MCF 10A (cell line): ENCODE measurements around the gene DAPK2. TPM values are rescaled to one million over a fixed set of nuclear protein-coding genes. Genes with fewer than 3 reads are reported as not detected.

Experiments
- BruUV-seq: library from RNA; stranded (reverse); fragments of 400-500 nt; replicated peaks from 2 replicates; lab custom pipeline; 2021; lab: Mats Ljungman, UMichigan
- CTCF ChIA-PET: fragments of 300-600 bp; sonication (Branson Sonifier 250); formaldehyde crosslinking; extraction: SDS; loops from one replicate; lab custom pipeline; 2021; ENCODE audit warnings: antibody characterized with exemption, inconsistent platforms; lab: Yijun Ruan, JAX
- POLR2A ChIA-PET: fragments of 300-600, 350-650 bp; sonication (Branson Sonifier 250); formaldehyde crosslinking; extraction: SDS; loops from one replicate; lab custom pipeline; 2020; ENCODE audit warnings: antibody characterized with exemption, inconsistent platforms; lab: Yijun Ruan, JAX
- DNase-seq: peaks from one replicate; pipeline ENCODE4 v3.0.0-alpha.2; 2018; ENCODE audit not compliant: unreplicated experiment
- H3K27ac Mint-ChIP-seq: one replicate; pipeline ENCODE4 v1.8.0; 2022; ENCODE audit warnings: mild to moderate bottlenecking, low read depth, mixed read lengths; ENCODE audit not compliant: unreplicated experiment
- H3K27me3 Mint-ChIP-seq: one replicate; pipeline ENCODE4 v1.8.0; 2022; ENCODE audit warnings: mixed read lengths; ENCODE audit not compliant: insufficient read depth, unreplicated experiment
- H3K36me3 Mint-ChIP-seq: one replicate; pipeline ENCODE4 v1.8.0; 2022; ENCODE audit warnings: mild to moderate bottlenecking, moderate library complexity, mixed read lengths; ENCODE audit not compliant: insufficient read depth, unreplicated experiment
- H3K4me1 Mint-ChIP-seq: one replicate; pipeline ENCODE4 v1.8.0; 2022; ENCODE audit warnings: mixed read lengths; ENCODE audit not compliant: insufficient read depth, unreplicated experiment
- H3K4me3 Mint-ChIP-seq: one replicate; pipeline ENCODE4 v1.8.0; 2022; ENCODE audit warnings: mild to moderate bottlenecking, moderate library complexity, mixed read lengths; ENCODE audit not compliant: unreplicated experiment
- H3K9me3 Mint-ChIP-seq: one replicate; pipeline ENCODE4 v1.8.0; 2022; ENCODE audit warnings: mixed read lengths; ENCODE audit not compliant: unreplicated experiment
- intact Hi-C: fragments of 100-400 bp; cut with micrococcal nuclease; formaldehyde crosslinking; loops from 2 replicates; pipeline ENCODE4 v1.14.1; 2022
- total RNA-seq: library from RNA; stranded (reverse); gene quantifications from 2 replicates; pipeline ENCODE4 v1.2.3, GENCODE V29; 2022
- TF ChIP-seq, protein P1 (sequence below): fragments of 200-600 bp; IDR thresholded peaks from one replicate; pipeline ENCODE4 v1.8.0; 2022; ENCODE audit warnings: antibody characterized with exemption, mild to moderate bottlenecking; ENCODE audit not compliant: unreplicated experiment

Gene DAPK2
- total RNA-seq, 1 experiment from 2014 or later: 4.6 TPM

GRCh38 chr15:64006642-64007041, 39.6 kb downstream of the DAPK2 start:
- Mint-ChIP-seq H3K27me3 (no peaks in the 10 kb centered on the region), H3K4me1 (peaks cover 68% of the 10 kb centered on the region), H3K9me3 (no peaks in the 10 kb centered on the region), H3K4me3 (peak overlapping the region; percentile 47), H3K36me3 (peaks cover 5% of the 10 kb centered on the region), H3K27ac (peak overlapping the region; percentile 61)
- intact Hi-C loops: no loop called here
- TF ChIP-seq, protein P1, sequence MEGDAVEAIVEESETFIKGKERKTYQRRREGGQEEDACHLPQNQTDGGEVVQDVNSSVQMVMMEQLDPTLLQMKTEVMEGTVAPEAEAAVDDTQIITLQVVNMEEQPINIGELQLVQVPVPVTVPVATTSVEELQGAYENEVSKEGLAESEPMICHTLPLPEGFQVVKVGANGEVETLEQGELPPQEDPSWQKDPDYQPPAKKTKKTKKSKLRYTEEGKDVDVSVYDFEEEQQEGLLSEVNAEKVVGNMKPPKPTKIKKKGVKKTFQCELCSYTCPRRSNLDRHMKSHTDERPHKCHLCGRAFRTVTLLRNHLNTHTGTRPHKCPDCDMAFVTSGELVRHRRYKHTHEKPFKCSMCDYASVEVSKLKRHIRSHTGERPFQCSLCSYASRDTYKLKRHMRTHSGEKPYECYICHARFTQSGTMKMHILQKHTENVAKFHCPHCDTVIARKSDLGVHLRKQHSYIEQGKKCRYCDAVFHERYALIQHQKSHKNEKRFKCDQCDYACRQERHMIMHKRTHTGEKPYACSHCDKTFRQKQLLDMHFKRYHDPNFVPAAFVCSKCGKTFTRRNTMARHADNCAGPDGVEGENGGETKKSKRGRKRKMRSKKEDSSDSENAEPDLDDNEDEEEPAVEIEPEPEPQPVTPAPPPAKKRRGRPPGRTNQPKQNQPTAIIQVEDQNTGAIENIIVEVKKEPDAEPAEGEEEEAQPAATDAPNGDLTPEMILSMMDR: no peak
- POLR2A ChIA-PET: interaction anchor here (0.7 to 2.5 kb wide), 6 partner anchors 10 to 174 kb away, joined by 3 to 8 read pairs (median 4); partner anchors contain the start of gene CIAO2A
- BruUV-seq: no TSS peak
- DNase-seq: peak; percentile 85
- CTCF ChIA-PET: interaction anchor here (0.5 to 5.1 kb wide), 6 partner anchors 20 to 73 kb away, joined by 3 to 39 read pairs (median 4); partner anchors contain the start of gene DAPK2

GRCh38 chr15:64004587-64004986, 41.7 kb downstream of the DAPK2 start:
- TF ChIP-seq, protein P1: no peak
- DNase-seq: peak; percentile 98
- Mint-ChIP-seq H3K9me3 (no peaks in the 10 kb centered on the region), H3K4me1 (peaks cover 64% of the 10 kb centered on the region), H3K36me3 (no peaks in the 10 kb centered on the region), H3K27ac (peak overlapping the region; percentile 65), H3K27me3 (no peaks in the 10 kb centered on the region), H3K4me3 (no peak overlapping the region)
- intact Hi-C loops: loop anchor here (2.0 to 5.0 kb wide), 2 partner anchors 42 to 57 kb away; partner anchors contain the start of gene DAPK2
- CTCF ChIA-PET: interaction anchor here (0.6 to 5.1 kb wide), 6 partner anchors 10 to 228 kb away, joined by 3 to 39 read pairs (median 3); no protein-coding TSS in a partner anchor
- POLR2A ChIA-PET: interaction anchor here (0.6 to 3.8 kb wide), 20 partner anchors 10 to 985 kb away, joined by 3 to 25 read pairs (median 4); partner anchors contain the start of genes CIAO2A and DAPK2
- no TSS peak for BruUV-seq

GRCh38 chr15:64004056-64004455, 42.2 kb downstream of the DAPK2 start:
- no peak overlapping the region for H3K4me3 Mint-ChIP-seq
- intact Hi-C loops: loop anchor here (2.0 to 5.0 kb wide), 2 partner anchors 43 to 57 kb away; partner anchors contain the start of gene DAPK2
- TF ChIP-seq, protein P1: no peak
- no peaks in the 10 kb centered on the region for H3K9me3 Mint-ChIP-seq
- no TSS peak for BruUV-seq
- POLR2A ChIA-PET: interaction anchor here (0.7 to 3.8 kb wide), 14 partner anchors 10 to 161 kb away, joined by 3 to 25 read pairs (median 5); partner anchors contain the start of genes CIAO2A and DAPK2
- peak overlapping the region; percentile 65 for H3K27ac Mint-ChIP-seq
- H3K27me3 Mint-ChIP-seq: no peaks in the 10 kb centered on the region
- H3K4me1 Mint-ChIP-seq: peaks cover 59% of the 10 kb centered on the region
- DNase-seq: no peak
- CTCF ChIA-PET: interaction anchor here (0.7 to 5.1 kb wide), 5 partner anchors 23 to 252 kb away, joined by 3 to 39 read pairs (median 3); no protein-coding TSS in a partner anchor
- H3K36me3 Mint-ChIP-seq: no peaks in the 10 kb centered on the region

- no peaks in the 10 kb centered on the region for H3K36me3 Mint-ChIP-seq
- H3K27ac Mint-ChIP-seq: no peak overlapping the region
- H3K4me3 Mint-ChIP-seq: no peak overlapping the region
- DNase-seq: no peak
- TF ChIP-seq, protein P1: no peak
- no peaks in the 10 kb centered on the region for H3K9me3 Mint-ChIP-seq
- POLR2A ChIA-PET: interaction anchor here (3.2 to 3.8 kb wide), 2 partner anchors 11 to 57 kb away, joined by 24 to 25 read pairs; no protein-coding TSS in a partner anchor
- intact Hi-C loops: loop anchor here (5.0 kb wide), 1 partner anchor 56 kb away; no protein-coding TSS in a partner anchor
- CTCF ChIA-PET: interaction anchor here (0.7 to 5.1 kb wide), 3 partner anchors 45 to 251 kb away, joined by 3 to 39 read pairs (median 3); no protein-coding TSS in a partner anchor
- H3K4me1 Mint-ChIP-seq: peaks cover 55% of the 10 kb centered on the region
- no TSS peak for BruUV-seq
- no peaks in the 10 kb centered on the region for H3K27me3 Mint-ChIP-seq
Measured at GRCh38 chr15:64003182-64003581, 43.1 kb downstream of the DAPK2 start.
